ENCODE measurements around the gene EIF4G3. TPM values are rescaled to one million over a fixed set of nuclear protein-coding genes. Genes with fewer than 3 reads are reported as not detected.

Gene EIF4G3
- total and polyA plus RNA-seq, 10 donors: 14.3 to 97.3 (median 64.1) TPM

GRCh38 chr1:21115098-21115760, 61.5 kb downstream of the EIF4G3 start:
- Histone ChIP-seq H3K27ac (peak overlapping the region in 4 of 8 donors; percentile 7 to 46 (median 21)), H3K9me3 (no peaks in the 10 kb centered on the region), H3K4me3 (no peak overlapping the region), H3K36me3 (peaks cover 0 to 7% (median 0%) of the 10 kb centered on the region in 6 donors), H3K4me1 (peaks cover 0 to 32% (median 10%) of the 10 kb centered on the region in 6 donors), H3K27me3 (replicated peaks in 1 of 7) (no peaks in the 10 kb centered on the region)
- peak in 1 of 3 donors; percentile 7 for TF ChIP-seq POLR2AphosphoS5 (IDR thresholded peaks at IDR 0.05)
- no peak for TF ChIP-seq POLR2A (IDR thresholded peaks at IDR 0.05)
- TF ChIP-seq CTCF (IDR thresholded peaks at IDR 0.05 in 8 of 11, conservative IDR thresholded peaks at IDR 0.05 in 3 of 11): no peak
- WGBS, 5 donors: 71 to 82% (median 76%) methylated on average over 2 of the region's 2 CpGs
- DNase-seq: no peak
- intact Hi-C loops (cut with DNase I; ENCODE audit: low total_unique reads): no loop called here

GRCh38 chr1:21114431-21114830, 62.3 kb downstream of the EIF4G3 start:
- no peak for DNase-seq
- TF ChIP-seq CTCF (IDR thresholded peaks at IDR 0.05 in 8 of 11, conservative IDR thresholded peaks at IDR 0.05 in 3 of 11) (no peak), POLR2AphosphoS5 (IDR thresholded peaks at IDR 0.05) (no peak), POLR2A (IDR thresholded peaks at IDR 0.05) (no peak)
- Histone ChIP-seq H3K4me3 (no peak overlapping the region), H3K9me3 (no peaks in the 10 kb centered on the region), H3K36me3 (peaks cover 0 to 7% (median 0%) of the 10 kb centered on the region in 6 donors), H3K4me1 (peaks cover 0 to 32% (median 10%) of the 10 kb centered on the region in 6 donors), H3K27ac (peak overlapping the region in 4 of 8 donors; percentile 7 to 46 (median 21)), H3K27me3 (replicated peaks in 1 of 7) (no peaks in the 10 kb centered on the region)
- intact Hi-C loops (cut with DNase I; ENCODE audit: low total_unique reads): no loop called here
- WGBS, 5 donors: 65 to 86% (median 73%) methylated on average over 4 of the region's 4 CpGs

- no peak for DNase-seq
- intact Hi-C loops (cut with DNase I; ENCODE audit: low total_unique reads): no loop called here
- no peaks in the 10 kb centered on the region for H3K27me3 ChIP-seq (replicated peaks in 1 of 7)
- no peak overlapping the region for H3K4me3 ChIP-seq
- no peak overlapping the region for H3K27ac ChIP-seq
- peaks cover 0 to 20% (median under 1%) of the 10 kb centered on the region in 6 donors for H3K36me3 ChIP-seq
- WGBS, 5 donors: 84 to 98% (median 87%) methylated on average over 11 of the region's 11 CpGs
- peaks cover 0 to 11% (median 3%) of the 10 kb centered on the region in 6 donors for H3K4me1 ChIP-seq
- H3K9me3 ChIP-seq: no peaks in the 10 kb centered on the region
- no peak for TF ChIP-seq POLR2AphosphoS5 (IDR thresholded peaks at IDR 0.05)
- TF ChIP-seq CTCF (IDR thresholded peaks at IDR 0.05 in 8 of 11, conservative IDR thresholded peaks at IDR 0.05 in 3 of 11): no peak
- TF ChIP-seq POLR2A (IDR thresholded peaks at IDR 0.05): no peak
These were observed 66.5 kb downstream of the EIF4G3 start for GRCh38 chr1:21110163-21110562.

DNA sequence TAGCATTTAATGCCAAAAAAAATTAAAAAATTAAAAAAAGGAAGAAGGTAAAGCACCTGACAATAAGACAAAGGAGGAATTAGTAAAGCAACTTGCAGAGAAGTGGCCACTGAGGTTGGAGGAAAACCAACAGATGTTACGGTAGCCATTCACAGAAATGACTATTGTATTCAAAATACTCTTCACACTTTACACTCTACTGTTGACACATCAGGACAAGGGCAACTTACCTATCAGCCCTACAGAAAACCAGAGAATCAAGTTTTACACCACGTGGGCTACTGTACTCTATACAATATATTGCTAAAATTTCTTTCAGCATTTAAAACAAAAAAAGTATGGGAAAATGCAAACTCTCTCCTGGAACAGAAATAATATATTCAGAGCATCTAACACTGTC, 70.0 kb downstream of the EIF4G3 start:
- no peaks in the 10 kb centered on the region for H3K4me1 ChIP-seq
- H3K36me3 ChIP-seq: peaks cover 0 to 31% (median 11%) of the 10 kb centered on the region in 6 donors
- no peak overlapping the region for H3K27ac ChIP-seq
- no peak for TF ChIP-seq POLR2A (IDR thresholded peaks at IDR 0.05)
- TF ChIP-seq CTCF (IDR thresholded peaks at IDR 0.05 in 8 of 11, conservative IDR thresholded peaks at IDR 0.05 in 3 of 11): no peak
- TF ChIP-seq POLR2AphosphoS5 (IDR thresholded peaks at IDR 0.05): no peak
- no peaks in the 10 kb centered on the region for H3K27me3 ChIP-seq (replicated peaks in 1 of 7)
- intact Hi-C loops (cut with DNase I; ENCODE audit: low total_unique reads): no loop called here
- WGBS, 5 donors: 87 to 94% (median 91%) methylated on average over 2 of the region's 2 CpGs
- no peaks in the 10 kb centered on the region for H3K9me3 ChIP-seq
- no peak overlapping the region for H3K4me3 ChIP-seq
- no peak for DNase-seq

Measured in spleen (tissue), 11 donors.